Measurements from ENCODE around the gene KLHL14. TPM values are rescaled to one million over a fixed set of nuclear protein-coding genes. Genes with fewer than 3 reads are reported as not detected.

Gene KLHL14
- total and polyA plus RNA-seq, 2 donors (not counting 1 experiment from before 2014, with no cell fraction given): 18.5 to 42.5 TPM

- Mint-ChIP-seq H3K27ac (no peak overlapping the region), H3K4me1 (peaks cover 22% of the 10 kb centered on the region), H3K9me3 (ENCODE audit: insufficient read depth) (no peaks in the 10 kb centered on the region), H3K27me3 (no peaks in the 10 kb centered on the region), H3K4me3 (no peak overlapping the region)
- Histone ChIP-seq H3K27ac (ENCODE audit: low read length in 2 of 2) (no peak overlapping the region), H3K27me3 (replicated peaks in 1 of 4; ENCODE audit: control extremely low read depth in 1 of 4, control insufficient read depth in 3 of 4, insufficient read depth in 4 of 4, low read length in 3 of 4) (no peaks in the 10 kb centered on the region), H3K9ac (ENCODE audit: low read length) (no peak overlapping the region), H3K4me3 (ENCODE audit: control extremely low read depth in 1 of 5, extremely low read depth in 1 of 5, insufficient read depth in 1 of 5, low read depth in 2 of 5, low read length in 4 of 5) (no peak overlapping the region), H3K79me2 (ENCODE audit: control insufficient read depth, insufficient read depth, low read length) (no peaks in the 10 kb centered on the region), H3K4me1 (ENCODE audit: control insufficient read depth in 2 of 2, insufficient read depth in 2 of 2, low read length in 2 of 2) (peaks cover 8 to 15% of the 10 kb centered on the region in 2 donors), H3K36me3 (replicated peaks in 1 of 2; ENCODE audit: control extremely low read depth in 1 of 2, control insufficient read depth in 1 of 2, extremely low read depth in 1 of 2, insufficient read depth in 2 of 2, low read length in 1 of 2) (no peaks in the 10 kb centered on the region), H3K9me3 (ENCODE audit: control extremely low read depth in 1 of 3, control insufficient read depth in 2 of 3, insufficient read depth in 1 of 3, low read length in 2 of 3) (no peaks in the 10 kb centered on the region), H3K4me2 (replicated peaks; ENCODE audit: low read depth, low read length, poor library complexity, severe bottlenecking) (no peak overlapping the region), H4K20me1 (ENCODE audit: control insufficient read depth, insufficient read depth, low read length, poor library complexity, severe bottlenecking) (no peaks in the 10 kb centered on the region), H2AFZ (ENCODE audit: insufficient read depth, low read depth, low read length, poor library complexity, severe bottlenecking) (no peak overlapping the region)
- DNase-seq (no peak), ATAC-seq (ENCODE audit: low read depth) (no peak)
- POLR2A ChIA-PET: no interaction called here
- 58% methylated on average over 3 of the region's 3 CpGs for WGBS (ENCODE audit: insufficient coverage)
- TF ChIP-seq, protein P1, sequence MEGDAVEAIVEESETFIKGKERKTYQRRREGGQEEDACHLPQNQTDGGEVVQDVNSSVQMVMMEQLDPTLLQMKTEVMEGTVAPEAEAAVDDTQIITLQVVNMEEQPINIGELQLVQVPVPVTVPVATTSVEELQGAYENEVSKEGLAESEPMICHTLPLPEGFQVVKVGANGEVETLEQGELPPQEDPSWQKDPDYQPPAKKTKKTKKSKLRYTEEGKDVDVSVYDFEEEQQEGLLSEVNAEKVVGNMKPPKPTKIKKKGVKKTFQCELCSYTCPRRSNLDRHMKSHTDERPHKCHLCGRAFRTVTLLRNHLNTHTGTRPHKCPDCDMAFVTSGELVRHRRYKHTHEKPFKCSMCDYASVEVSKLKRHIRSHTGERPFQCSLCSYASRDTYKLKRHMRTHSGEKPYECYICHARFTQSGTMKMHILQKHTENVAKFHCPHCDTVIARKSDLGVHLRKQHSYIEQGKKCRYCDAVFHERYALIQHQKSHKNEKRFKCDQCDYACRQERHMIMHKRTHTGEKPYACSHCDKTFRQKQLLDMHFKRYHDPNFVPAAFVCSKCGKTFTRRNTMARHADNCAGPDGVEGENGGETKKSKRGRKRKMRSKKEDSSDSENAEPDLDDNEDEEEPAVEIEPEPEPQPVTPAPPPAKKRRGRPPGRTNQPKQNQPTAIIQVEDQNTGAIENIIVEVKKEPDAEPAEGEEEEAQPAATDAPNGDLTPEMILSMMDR (IDR thresholded peaks at IDR 0.05): no peak
- TF ChIP-seq EZH2 (IDR thresholded peaks at IDR 0.05; ENCODE audit: borderline replicate concordance, insufficient read depth, low read depth, low read length, poor library complexity, severe bottlenecking): no peak
- intact Hi-C loops (cut with micrococcal nuclease): no loop called here
- CTCF ChIA-PET: interaction anchor here (1.1 kb wide), 1 partner anchor 41 kb away, joined by 3 read pairs; no protein-coding TSS in a partner anchor
Observed at GRCh38 chr18:32812342-32812741, 39.5 kb upstream of the KLHL14 start.

DNA sequence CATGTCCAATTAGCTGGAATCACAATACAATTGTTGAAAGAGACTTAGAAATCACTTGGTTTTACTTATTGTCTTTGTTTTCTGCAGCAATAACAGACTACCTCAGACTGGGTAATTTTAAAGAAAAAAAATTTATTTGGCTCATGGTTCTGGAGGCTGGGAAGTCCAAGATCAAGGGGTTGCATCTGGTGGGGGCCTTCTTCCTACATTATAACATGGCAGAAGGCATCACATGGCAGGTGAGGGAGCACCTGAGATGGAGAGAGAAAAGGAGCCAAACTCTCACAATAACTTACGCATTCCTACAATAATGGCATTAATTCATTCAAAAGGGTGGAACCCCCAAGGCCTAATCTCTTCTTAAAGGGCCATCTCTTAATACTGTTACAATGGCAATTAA lies 37.5 kb upstream of the KLHL14 start:
- H3K27ac Mint-ChIP-seq: no peak overlapping the region
- no peak overlapping the region for H3K27ac ChIP-seq (ENCODE audit: low read length in 2 of 2)
- no peaks in the 10 kb centered on the region for H3K36me3 ChIP-seq (replicated peaks in 1 of 2; ENCODE audit: control extremely low read depth in 1 of 2, control insufficient read depth in 1 of 2, extremely low read depth in 1 of 2, insufficient read depth in 2 of 2, low read length in 1 of 2)
- no peak for TF ChIP-seq EZH2 (IDR thresholded peaks at IDR 0.05; ENCODE audit: borderline replicate concordance, insufficient read depth, low read depth, low read length, poor library complexity, severe bottlenecking)
- TF ChIP-seq, protein P1 (IDR thresholded peaks at IDR 0.05): no peak
- H3K27me3 Mint-ChIP-seq: no peaks in the 10 kb centered on the region
- ChIA-PET POLR2A (no interaction called here), CTCF (no interaction called here)
- H4K20me1 ChIP-seq (ENCODE audit: control insufficient read depth, insufficient read depth, low read length, poor library complexity, severe bottlenecking): no peaks in the 10 kb centered on the region
- no peak for ATAC-seq (ENCODE audit: low read depth)
- H3K4me1 ChIP-seq (ENCODE audit: control insufficient read depth in 2 of 2, insufficient read depth in 2 of 2, low read length in 2 of 2): peaks cover 0 to under 1% of the 10 kb centered on the region in 2 donors
- no peak overlapping the region for H3K9ac ChIP-seq (ENCODE audit: low read length)
- no peak overlapping the region for H3K4me3 Mint-ChIP-seq
- H3K9me3 ChIP-seq (ENCODE audit: control extremely low read depth in 1 of 3, control insufficient read depth in 2 of 3, insufficient read depth in 1 of 3, low read length in 2 of 3): no peaks in the 10 kb centered on the region
- peaks cover 8% of the 10 kb centered on the region for H3K4me1 Mint-ChIP-seq
- no peak overlapping the region for H3K4me3 ChIP-seq (ENCODE audit: control extremely low read depth in 1 of 5, extremely low read depth in 1 of 5, insufficient read depth in 1 of 5, low read depth in 2 of 5, low read length in 4 of 5)
- no peaks in the 10 kb centered on the region for H3K27me3 ChIP-seq (replicated peaks in 1 of 4; ENCODE audit: control extremely low read depth in 1 of 4, control insufficient read depth in 3 of 4, insufficient read depth in 4 of 4, low read length in 3 of 4)
- WGBS (ENCODE audit: insufficient coverage): no CpG with 5 or more reads among the region's 1 CpG
- H2AFZ ChIP-seq (ENCODE audit: insufficient read depth, low read depth, low read length, poor library complexity, severe bottlenecking): no peak overlapping the region
- no peaks in the 10 kb centered on the region for H3K9me3 Mint-ChIP-seq (ENCODE audit: insufficient read depth)
- H3K4me2 ChIP-seq (replicated peaks; ENCODE audit: low read depth, low read length, poor library complexity, severe bottlenecking): no peak overlapping the region
- H3K79me2 ChIP-seq (ENCODE audit: control insufficient read depth, insufficient read depth, low read length): no peaks in the 10 kb centered on the region
- intact Hi-C loops (cut with micrococcal nuclease): no loop called here
- no peak for DNase-seq
